GM21360 (cell line): ENCODE measurements around the gene APOL5.
A peak's percentile ranks its signal among the peaks of the same experiment; 100 is the strongest.

ENCODE experiments used
- ATAC-seq: cut with Tn5 transposase; IDR thresholded peaks from one replicate; pipeline ENCODE4 v1.9.1; 2021; ENCODE audit warnings: mild to moderate bottlenecking, moderate library complexity; ENCODE audit not compliant: unreplicated experiment

The APOL5 gene

DNA sequence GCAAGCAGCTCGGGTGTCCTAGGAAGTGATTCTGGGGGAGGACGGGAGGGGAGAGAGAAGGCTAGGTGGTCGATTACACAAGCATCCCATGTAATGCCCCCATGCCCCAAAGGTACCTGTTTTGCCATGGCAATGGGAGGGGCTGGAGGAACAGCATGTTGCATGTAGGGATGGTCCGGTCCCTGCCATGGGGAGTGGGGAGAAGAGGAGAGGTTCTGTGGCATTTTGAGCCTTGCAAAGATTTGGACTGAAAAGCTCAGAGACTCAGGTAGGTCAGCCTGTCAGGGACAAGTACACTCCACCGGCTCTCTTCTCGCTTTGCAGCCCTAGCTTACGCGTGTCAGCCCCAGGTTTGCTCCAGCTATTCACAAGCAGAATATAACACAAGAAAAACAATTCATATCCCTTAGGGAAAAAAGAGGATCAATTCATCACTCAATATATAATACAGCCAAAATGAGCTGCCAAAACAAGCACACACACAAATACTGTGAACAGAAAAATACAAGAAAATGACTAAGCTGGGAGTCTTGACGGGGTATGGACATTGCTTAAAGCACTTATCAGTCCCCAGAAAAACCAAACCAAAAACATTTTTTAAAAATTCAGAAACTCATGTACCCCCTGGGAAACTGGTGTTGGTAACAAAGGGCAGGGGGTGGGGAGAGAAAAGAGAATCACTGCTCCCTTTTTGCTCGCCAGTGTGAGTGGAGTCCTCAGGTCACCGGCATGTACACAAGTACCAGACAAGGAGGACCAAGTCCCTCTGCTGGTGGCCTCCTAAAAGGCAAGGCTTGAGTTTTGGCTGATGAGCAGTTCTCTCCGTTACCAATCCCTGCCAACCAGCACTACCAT is 21.6 kb downstream of the APOL5 start:
- no peak for ATAC-seq

GRCh38 chr22:35739931-35740380 is 22.3 kb downstream of the APOL5 start:
- no peak for ATAC-seq

DNA sequence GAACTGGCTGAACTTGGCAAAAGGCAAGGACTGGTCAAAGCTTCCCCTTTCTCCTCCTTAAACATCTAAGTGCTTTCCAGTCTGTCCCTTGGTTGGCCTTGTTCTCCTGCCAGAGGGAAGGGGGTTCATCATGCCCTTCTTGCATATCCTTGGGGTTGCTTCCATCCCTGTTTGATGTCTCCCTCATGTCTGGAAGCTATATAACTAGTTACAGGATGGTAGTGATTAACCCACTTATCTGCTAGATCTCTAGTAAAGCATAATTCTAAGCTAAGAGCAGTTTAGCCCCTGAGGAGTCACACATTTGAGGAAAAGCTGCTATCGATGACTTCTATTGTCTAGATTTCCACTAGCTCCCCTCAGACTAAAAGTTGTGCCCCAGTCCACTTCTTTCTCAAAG is 22.9 kb downstream of the APOL5 start:
- ATAC-seq, result no peak

GRCh38 chr22:35742342-35743100 is 24.8 kb downstream of the APOL5 start:
- ATAC-seq, result no peak

GRCh38 chr22:35743326-35743860 is 25.7 kb downstream of the APOL5 start:
- ATAC-seq, result no peak

GRCh38 chr22:35746248-35746647 is 28.6 kb downstream of the APOL5 start:
- ATAC-seq, result no peak

DNA sequence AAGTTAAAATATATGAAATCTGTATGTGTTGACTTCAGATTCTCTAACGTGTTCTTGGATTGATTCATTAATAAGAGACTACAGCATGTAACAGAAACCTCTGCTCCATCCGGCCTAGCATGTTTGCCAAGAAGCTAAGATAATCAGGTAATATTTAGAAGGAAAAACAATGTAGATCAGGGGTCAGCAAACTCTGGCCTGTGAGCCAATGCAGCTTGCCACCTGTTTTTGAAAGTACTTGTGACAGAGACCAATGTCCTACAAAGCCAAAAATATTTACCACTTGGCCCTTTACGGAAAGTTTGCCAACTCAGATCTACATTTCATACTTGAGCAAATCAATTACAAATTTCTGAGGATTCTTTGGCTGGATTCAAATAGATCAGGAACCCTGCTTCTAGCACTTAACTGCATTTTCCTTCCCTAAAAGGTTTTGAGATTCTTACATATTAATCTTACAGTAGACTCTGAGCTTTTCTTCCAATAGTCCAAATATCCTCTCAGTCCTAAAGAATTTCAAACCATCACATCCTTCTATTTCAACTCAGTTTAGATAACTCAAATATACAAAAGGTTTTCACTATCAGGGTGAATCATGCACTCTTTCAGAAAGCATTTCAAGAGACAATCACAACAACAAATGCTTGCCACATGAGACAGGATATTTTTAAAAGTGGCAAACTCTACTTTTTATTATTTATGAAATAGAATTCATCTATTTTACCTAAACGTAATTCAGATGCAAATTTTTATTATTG is 29.5 kb downstream of the APOL5 start:
- no peak for ATAC-seq

DNA sequence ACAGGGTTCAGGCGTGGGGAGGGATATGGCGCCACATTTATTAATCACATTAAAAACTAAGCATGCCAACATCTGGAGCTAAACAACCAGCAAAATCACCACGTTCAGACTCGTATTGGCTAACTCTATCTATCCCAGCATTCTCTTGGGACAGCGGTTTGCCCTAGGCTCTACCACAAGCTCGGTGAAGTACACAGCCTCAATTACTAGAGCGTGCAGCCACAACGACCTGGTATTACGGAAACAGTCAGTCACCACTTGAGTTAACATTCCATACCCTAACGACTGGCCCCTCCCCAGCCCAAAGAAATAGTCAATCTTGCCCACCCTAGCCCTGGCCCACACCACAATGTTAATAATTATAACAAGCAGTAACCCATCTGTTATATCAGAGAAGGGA is 32.1 kb downstream of the APOL5 start:
- ATAC-seq, result peak; percentile 75

GRCh38 chr22:35752006-35752862 is 34.6 kb downstream of the APOL5 start:
- no peak for ATAC-seq

DNA sequence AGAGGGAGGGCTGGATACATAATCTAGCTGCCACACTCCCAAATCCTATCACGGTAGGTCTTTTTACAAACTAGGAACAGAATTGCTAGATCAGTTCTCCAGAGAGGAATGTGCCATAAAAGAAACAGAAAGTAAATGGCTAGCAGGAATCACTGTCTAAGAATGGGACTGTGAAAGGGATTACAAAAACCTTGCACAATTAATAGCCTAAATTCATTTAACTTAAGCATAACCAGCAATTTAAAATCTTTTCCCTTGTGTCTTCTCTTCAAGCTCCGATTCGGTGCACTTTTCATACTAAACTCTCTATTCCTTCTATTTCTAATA is 35.2 kb downstream of the APOL5 start:
- ATAC-seq, result no peak

- no peak for ATAC-seq
Observed at GRCh38 chr22:35754761-35755160, 37.1 kb downstream of the APOL5 start.

- no peak for ATAC-seq
Observed at GRCh38 chr22:35756722-35757121, 39.0 kb downstream of the APOL5 start.

DNA sequence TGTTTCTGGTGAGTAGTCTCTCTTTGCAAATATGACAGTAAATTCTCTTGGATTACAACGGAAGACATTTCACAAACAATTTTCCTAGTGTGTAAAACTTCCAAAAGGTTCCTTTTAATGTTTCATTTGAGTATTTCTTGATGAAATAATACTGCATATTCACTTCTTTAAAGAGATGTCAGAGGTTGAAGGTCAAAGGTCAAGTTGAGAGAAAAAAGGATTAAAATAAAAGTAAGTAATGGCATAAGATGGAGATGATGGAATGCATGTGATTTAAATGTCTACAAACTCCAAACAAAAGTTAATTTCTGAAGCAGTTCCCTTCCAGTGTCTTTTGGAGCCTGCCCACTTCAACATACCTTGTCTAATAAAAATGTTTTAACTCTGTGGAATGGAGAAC is 40.7 kb downstream of the APOL5 start:
- ATAC-seq, result no peak

DNA sequence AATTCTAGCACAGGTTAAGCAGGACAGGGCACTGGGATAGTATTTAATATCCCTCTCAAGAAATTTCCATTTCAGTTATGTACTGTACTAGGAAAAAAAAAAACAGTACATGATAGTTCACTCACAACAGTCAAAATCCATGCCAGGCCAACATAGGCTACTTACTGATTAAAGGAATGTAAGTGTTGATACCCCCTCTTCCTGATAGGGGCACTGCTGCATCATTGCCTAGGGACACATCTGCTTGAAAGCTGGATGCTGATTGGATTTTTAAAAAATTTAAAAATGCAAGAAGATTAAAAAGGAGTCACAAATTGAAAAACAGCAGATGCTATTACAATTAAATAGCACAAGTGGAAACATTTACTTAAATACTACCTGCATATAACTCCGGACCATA is 43.4 kb downstream of the APOL5 start:
- no peak for ATAC-seq

DNA sequence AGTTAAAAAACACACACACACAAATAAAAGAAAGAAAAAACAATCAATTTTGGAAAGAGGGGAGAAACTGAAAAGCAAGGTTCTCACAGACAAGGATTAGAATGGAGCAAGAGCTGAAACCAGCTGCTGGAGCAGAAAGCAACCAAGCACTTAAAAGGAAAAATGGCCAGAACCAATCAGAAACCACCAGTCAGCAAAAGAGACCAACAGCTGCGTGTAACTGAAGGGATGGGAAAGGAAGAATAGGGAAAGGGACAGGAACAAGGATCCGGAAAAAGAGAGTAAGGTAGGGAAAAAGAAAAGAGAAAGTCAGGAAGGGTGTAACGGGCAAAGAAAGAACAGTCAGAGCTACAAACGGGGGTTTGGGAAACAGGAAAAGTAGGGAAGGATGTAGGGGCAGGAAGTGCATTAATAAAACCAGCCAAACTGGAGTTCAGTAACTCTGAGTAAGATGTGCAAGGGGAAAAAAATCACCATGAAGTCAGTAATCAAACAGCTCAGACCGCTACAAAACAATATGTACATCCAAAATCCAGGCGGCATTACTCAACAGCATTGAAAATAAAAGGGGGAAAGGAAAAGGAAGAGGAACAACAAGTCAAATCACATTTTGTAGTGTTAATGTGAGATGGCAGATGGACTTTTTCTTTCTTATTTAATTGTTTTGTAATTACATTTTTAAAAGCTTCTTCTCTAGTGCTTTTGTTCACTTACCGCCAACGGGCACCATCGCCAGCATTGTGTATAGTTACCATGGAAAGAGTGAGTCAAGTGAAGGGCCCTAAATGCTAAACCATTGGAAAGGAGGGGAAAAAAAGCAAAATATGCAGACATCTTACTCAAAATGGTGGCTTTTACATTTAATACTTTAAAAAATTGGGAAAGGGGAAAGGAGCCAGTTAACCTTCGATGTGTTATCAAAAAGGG is 49.2 kb downstream of the APOL5 start:
- no peak for ATAC-seq

DNA sequence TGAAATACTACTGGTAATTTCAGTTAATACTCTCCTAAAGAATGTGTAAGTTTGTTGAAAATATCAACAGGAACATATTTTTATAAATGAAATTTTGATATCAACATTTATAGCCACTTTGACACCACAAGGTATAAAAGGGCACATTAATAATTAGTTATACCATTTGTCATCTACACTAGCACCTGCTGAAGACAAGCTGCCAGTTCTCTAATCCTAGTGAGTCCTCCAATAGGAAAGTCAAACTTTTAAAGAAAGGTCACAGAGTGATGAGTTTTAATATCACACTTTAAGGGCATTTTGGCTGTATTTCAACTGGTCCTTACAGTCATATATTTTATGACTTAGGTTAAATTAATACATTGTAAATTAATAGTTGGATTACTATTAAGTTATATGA is 52.3 kb downstream of the APOL5 start:
- no peak for ATAC-seq

GRCh38 chr22:35775339-35775738 is 57.7 kb downstream of the APOL5 start:
- no peak for ATAC-seq

GRCh38 chr22:35777335-35777975 is 59.8 kb downstream of the APOL5 start:
- no peak for ATAC-seq
